NOMO-1 treated with DMSO at 0.1 percent for 48 hours (cell line): ENCODE data around the gene AHCYL2.
"Not testable (repeated sequence)": the region's sequence is repeated elsewhere in the genome, so short reads cannot be mapped to it uniquely, and the experiment has no call there.

Source experiments
- DNase-seq: peaks from one replicate; lab custom pipeline; 2025; ENCODE audit not compliant: unreplicated experiment; lab: John Stamatoyannopoulos, UW

The AHCYL2 gene

DNA sequence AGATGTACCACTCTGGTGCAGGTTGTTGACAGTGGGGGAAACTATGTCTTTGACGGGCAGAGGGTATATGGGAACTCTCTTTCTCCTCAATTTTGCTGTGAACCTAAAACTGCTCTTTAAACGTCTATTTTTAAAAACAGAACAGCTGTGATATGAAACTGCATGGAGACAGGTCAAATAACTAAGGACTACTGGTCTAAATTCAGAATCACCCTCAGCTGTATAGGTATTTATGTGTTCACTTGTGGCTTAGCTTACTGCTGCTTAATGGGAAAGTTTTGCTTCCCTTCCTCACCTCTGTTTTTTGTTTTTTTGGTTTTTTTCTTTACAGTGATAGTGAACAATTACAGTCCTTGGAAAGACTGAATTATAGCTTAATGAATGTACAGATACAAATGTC lies 122.5 kb downstream of the AHCYL2 start:
- no peak for DNase-seq

DNA sequence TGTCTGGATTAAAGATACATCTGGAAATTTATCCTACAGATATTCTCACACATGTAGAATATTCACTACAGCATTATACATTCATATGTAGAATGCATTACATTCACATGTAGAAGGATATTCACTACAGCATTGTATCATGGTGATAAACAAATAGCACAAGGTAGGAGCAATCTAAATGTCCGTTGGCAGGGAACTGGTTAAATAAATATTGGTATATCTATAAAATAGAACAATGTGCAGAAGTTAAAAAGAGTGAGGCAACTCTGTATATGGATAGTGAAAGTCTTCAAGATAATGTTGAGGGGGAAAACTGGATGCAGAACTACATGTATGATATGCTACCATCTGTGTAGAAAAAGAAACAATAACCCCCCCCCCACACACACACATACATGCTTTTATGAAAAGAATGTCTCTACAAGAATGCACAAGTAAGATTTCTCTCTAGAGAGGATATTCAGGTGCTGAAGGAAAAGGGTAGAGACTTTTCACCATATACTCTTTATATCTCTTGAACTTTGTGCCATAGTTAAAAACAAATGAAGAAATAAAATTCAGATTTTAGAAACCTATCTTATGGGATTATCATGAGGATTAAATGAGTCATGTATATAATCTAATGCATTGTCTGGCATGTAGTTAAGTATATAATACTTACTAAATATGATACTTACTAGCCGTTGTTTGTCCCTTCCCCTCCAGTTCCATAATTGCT lies 123.4 kb downstream of the AHCYL2 start:
- no peak for DNase-seq

GRCh38 chr7:129351320-129351719 lies 126.5 kb downstream of the AHCYL2 start:
- DNase-seq = no peak

DNA sequence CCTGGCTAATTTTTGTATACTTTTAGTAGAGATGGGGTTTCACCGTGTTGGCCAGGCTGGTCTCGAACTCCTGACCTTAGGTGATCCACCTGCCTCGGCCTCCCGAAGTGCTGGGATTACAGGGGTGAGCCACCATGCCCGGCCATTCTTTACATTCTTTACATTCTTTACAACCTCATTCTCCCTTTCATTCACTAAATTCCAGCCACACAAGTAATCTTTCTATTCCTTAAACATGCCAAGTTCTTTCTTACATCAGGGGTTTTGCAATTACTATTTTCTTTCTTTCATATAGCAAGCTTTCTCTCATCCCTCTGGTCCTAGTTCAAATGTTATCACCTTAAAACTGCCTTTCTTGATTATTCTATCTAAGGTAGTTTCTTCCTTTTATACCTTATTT lies 128.3 kb downstream of the AHCYL2 start:
- not testable (repeated sequence) for DNase-seq

GRCh38 chr7:129354428-129355157 lies 129.8 kb downstream of the AHCYL2 start:
- DNase-seq = peak; percentile 60

GRCh38 chr7:129356176-129356575 lies 131.3 kb downstream of the AHCYL2 start:
- DNase-seq = peak; percentile 56

DNA sequence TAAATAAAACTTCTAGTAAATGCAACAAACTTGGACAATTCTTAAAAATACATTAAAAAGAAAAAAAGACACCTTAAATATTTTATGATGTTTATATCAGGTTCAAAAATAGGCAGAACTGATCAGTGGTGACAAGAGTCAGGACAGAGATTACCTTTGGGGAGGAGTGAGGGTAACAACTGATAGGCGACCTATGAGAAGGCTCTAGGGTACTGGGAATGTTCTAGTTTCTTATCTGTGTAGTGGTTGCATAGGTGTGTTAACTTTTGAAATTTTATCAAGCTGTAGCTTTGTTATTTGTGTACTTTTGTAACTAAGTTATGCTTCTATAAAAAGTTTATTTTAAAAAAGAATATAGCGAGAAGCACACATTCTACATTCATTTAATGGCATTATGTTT lies 134.3 kb downstream of the AHCYL2 start:
- no peak for DNase-seq

- DNase-seq = no peak
These were observed 134.8 kb downstream of the AHCYL2 start for GRCh38 chr7:129359638-129360037.

DNA sequence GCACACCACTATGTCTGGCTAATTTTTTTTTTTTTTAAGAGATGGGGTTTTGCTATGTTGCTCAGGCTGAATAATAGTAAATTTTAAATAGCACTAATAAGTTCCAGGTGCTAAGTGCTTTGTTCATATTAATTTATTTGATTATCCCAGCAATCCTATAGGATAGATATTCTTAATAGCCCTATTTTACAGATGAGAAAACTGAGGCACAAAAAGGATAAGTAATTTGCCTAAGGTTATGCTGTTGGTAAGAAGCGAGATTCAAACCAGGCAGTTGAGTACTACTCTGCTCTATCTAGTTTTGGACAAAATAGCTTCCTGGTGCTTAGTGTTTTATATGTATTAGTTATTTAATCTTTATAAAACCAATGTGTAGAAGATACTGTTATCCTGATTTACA lies 136.9 kb downstream of the AHCYL2 start:
- no peak for DNase-seq

- no peak for DNase-seq
These were observed 137.7 kb downstream of the AHCYL2 start for GRCh38 chr7:129362496-129362895.

GRCh38 chr7:129367349-129367699 lies 142.5 kb downstream of the AHCYL2 start:
- no peak for DNase-seq

- DNase-seq = peak; percentile 61
These were observed 143.0 kb downstream of the AHCYL2 start for GRCh38 chr7:129367700-129368388.

- no peak for DNase-seq
These were observed 143.7 kb downstream of the AHCYL2 start for GRCh38 chr7:129368389-129368986.

DNA sequence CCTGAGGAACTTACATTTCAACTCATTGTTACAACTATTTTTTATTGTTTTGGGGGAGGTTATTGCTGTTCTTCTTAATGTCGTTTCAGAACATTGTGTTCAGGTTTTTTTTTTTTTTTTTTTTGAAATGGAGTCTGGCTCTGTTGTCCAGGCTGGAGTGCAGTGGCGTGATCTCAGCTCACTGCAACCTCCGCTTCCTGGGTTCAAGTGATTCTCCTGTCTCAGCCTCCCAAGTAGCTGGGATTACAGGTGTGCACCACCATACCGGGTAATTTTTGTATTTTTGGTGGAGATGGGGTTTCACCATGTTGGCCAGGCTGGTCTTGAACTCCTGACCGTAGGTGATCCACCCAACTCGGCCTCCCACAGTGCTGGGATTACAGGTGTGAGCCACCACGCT lies 144.6 kb downstream of the AHCYL2 start:
- not testable (repeated sequence) for DNase-seq

- no peak for DNase-seq
These were observed 146.0 kb downstream of the AHCYL2 start for GRCh38 chr7:129370812-129371211.

DNA sequence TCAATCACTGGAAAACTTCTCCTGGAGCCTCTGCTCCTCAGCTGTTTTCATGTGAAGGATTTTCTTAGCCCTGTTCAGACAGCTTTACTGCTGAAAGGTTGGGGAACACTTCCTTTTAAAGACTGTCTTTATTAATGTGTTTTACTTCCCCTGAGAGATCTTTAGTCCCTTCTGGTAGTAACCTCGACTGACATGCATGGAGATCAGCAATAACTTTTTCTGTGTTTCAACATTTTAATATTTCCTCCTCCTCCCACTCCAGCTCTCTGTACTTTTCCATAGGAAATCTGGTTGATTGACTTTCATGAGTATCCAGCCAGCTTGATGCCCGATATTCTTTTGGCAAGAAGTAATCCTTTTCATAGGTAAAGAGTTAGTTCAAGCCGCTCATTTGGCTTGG lies 146.7 kb downstream of the AHCYL2 start:
- peak; percentile 13 for DNase-seq

DNA sequence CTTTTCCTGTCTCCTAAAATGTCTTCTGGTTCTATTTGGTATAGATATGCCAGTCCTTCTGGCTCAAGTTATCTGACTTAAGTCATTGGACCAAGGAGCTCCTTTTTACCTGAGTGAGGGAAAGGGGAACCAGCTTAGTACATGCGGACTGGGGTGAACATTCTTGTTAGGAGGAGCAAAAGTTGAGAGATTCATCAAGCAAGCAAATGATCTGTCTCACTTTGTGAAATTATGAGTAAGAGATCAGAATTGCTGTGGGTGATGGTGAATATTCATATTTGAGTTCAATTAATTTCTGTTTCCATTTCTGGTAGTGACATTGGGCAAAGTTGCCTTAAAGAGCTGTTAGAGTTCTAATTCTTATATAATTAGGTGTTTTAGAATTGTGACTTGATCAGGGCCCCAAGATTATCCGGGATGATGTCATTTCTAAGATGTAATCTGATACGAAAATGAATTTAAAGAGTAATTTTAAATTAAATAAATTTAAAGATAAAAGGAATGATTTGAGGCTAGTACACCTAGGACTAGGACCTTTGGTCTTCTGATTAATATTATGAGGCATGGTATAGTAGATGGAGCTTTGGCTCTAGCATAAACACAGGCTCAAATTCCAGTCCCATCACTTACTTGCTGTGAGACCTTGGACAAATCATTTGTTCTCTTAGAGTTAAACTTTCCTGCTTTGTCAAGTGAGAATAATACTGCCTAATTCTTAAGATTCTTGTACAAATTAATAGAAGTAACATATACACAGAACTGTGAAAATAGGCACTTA lies 149.0 kb downstream of the AHCYL2 start:
- no peak for DNase-seq

GRCh38 chr7:129375141-129375938 lies 150.5 kb downstream of the AHCYL2 start:
- DNase-seq = peak; percentile 2

GRCh38 chr7:129376076-129376777 lies 151.4 kb downstream of the AHCYL2 start:
- DNase-seq = peak; percentile 3
